Parathyroid adenoma (tissue), 2 donors: ENCODE measurements around the gene HAAO.

Experiments used
- H2AFZ ChIP-seq: fragments of 300-600 bp; sonication (generic); one replicate; pipeline ENCODE4 v1.7.0; 2017; ENCODE audit warnings: antibody characterized with exemption, mild to moderate bottlenecking
- H3K27ac ChIP-seq: fragments of 300-600 bp; sonication (generic); one replicate; pipeline ENCODE4 v1.7.0; 2017
- H3K27me3 ChIP-seq: fragments of 300-600 bp; sonication (generic); one replicate; pipeline ENCODE4 v1.7.0; 2017; ENCODE audit warnings: low read length; ENCODE audit not compliant: control insufficient read depth, insufficient read depth
- H3K36me3 ChIP-seq: fragments of 300-600 bp; sonication (generic); one replicate; pipeline ENCODE4 v1.7.0; 2017; ENCODE audit warnings: low read length; ENCODE audit not compliant: control insufficient read depth, insufficient read depth
- H3K4me1 ChIP-seq: fragments of 300-600 bp; sonication (generic); one replicate; pipeline ENCODE4 v1.7.0; 2017; ENCODE audit warnings: control low read depth
- H3K4me2 ChIP-seq: fragments of 300-600 bp; sonication (generic); one replicate; pipeline ENCODE4 v1.7.0; 2017; ENCODE audit warnings: low read length
- H3K4me3 ChIP-seq: fragments of 300-600 bp; sonication (generic); one replicate; pipeline ENCODE4 v1.7.0; 2017; ENCODE audit warnings: low read depth, low read length
- H3K79me2 ChIP-seq: fragments of 300-600 bp; sonication (generic); one replicate; pipeline ENCODE4 v1.7.0; 2017; ENCODE audit warnings: control low read depth
- H3K9ac ChIP-seq: fragments of 300-600 bp; sonication (generic); one replicate; pipeline ENCODE4 v1.7.0; 2017; ENCODE audit warnings: mild to moderate bottlenecking
- H3K9me3 ChIP-seq: fragments of 300-600 bp; sonication (generic); one replicate; pipeline ENCODE4 v1.7.0; 2017; ENCODE audit warnings: low read length; ENCODE audit not compliant: control insufficient read depth
- CTCF ChIP-seq: fragments of 300-600 bp; sonication (generic); IDR thresholded peaks from one replicate; pipeline ENCODE4 v1.7.0; 2017; ENCODE audit warnings: antibody characterized with exemption, mild to moderate bottlenecking
- donor health status: primary hyperparathyroidism.

HAAO gene

GRCh38 chr2:42813763-42814162 is 21.4 kb upstream of the HAAO start:
- Histone ChIP-seq H3K27me3 (no peaks in the 10 kb centered on the region), H3K4me3 (no peak overlapping the region), H3K79me2 (no peaks in the 10 kb centered on the region), H3K4me1 (peaks cover 5% of the 10 kb centered on the region), H3K27ac (no peak overlapping the region), H3K9ac (no peak overlapping the region), H3K4me2 (no peak overlapping the region), H2AFZ (no peak overlapping the region), H3K9me3 (no peaks in the 10 kb centered on the region), H3K36me3 (no peaks in the 10 kb centered on the region)
- TF ChIP-seq CTCF: no peak

- Histone ChIP-seq H3K36me3 (no peaks in the 10 kb centered on the region), H3K27me3 (no peaks in the 10 kb centered on the region), H2AFZ (peak overlapping the region; percentile 38), H3K9ac (no peak overlapping the region), H3K27ac (no peak overlapping the region), H3K4me3 (no peak overlapping the region), H3K79me2 (no peaks in the 10 kb centered on the region), H3K9me3 (no peaks in the 10 kb centered on the region), H3K4me2 (no peak overlapping the region), H3K4me1 (peaks cover 5% of the 10 kb centered on the region)
- TF ChIP-seq CTCF: peak; percentile 48
These were observed 20.6 kb upstream of the HAAO start for GRCh38 chr2:42812899-42813479.

GRCh38 chr2:42810971-42811811 is 18.8 kb upstream of the HAAO start:
- no peak overlapping the region for H3K9ac ChIP-seq
- H3K4me2 ChIP-seq: peak overlapping the region; percentile 71
- H3K4me1 ChIP-seq: peaks cover 5% of the 10 kb centered on the region
- H3K36me3 ChIP-seq: no peaks in the 10 kb centered on the region
- no peaks in the 10 kb centered on the region for H3K9me3 ChIP-seq
- H3K79me2 ChIP-seq: no peaks in the 10 kb centered on the region
- peak overlapping the region; percentile 100 for H2AFZ ChIP-seq
- peak overlapping the region; percentile 99 for H3K27ac ChIP-seq
- peak overlapping the region; percentile 65 for H3K4me3 ChIP-seq
- TF ChIP-seq CTCF: no peak
- H3K27me3 ChIP-seq: no peaks in the 10 kb centered on the region

GRCh38 chr2:42810121-42810970 is 18.0 kb upstream of the HAAO start:
- no peak for TF ChIP-seq CTCF
- no peaks in the 10 kb centered on the region for H3K36me3 ChIP-seq
- no peaks in the 10 kb centered on the region for H3K9me3 ChIP-seq
- H3K79me2 ChIP-seq: no peaks in the 10 kb centered on the region
- H3K4me1 ChIP-seq: peaks cover 5% of the 10 kb centered on the region
- peak overlapping the region; percentile 65 for H3K4me3 ChIP-seq
- H3K27ac ChIP-seq: peak overlapping the region; percentile 99
- H3K9ac ChIP-seq: peak overlapping the region; percentile 100
- H3K4me2 ChIP-seq: peak overlapping the region; percentile 71
- no peaks in the 10 kb centered on the region for H3K27me3 ChIP-seq
- peak overlapping the region; percentile 100 for H2AFZ ChIP-seq
